HCT116 (cell line): Measurements from ENCODE around the gene CD7. TPM values are rescaled to one million over a fixed set of nuclear protein-coding genes. Genes with fewer than 3 reads are reported as not detected.
A peak's percentile ranks its signal among the peaks of the same experiment; 100 is the strongest.

Experiments used
- ATAC-seq: fragments of 200-7000 bp; cut with Tn5 transposase; 2 replicates; pipeline ENCODE4 v1.9.1; 2020; ENCODE audit warnings: mild to moderate bottlenecking, moderate library complexity
- BruUV-seq: library from RNA; stranded (reverse); fragments of 400-500 nt; replicated peaks from 2 replicates; lab custom pipeline; 2021; lab: Mats Ljungman, UMichigan
- CTCF ChIA-PET: fragments of 300-600 bp; sonication (Branson Sonifier 250); formaldehyde crosslinking; loops from one replicate; lab custom pipeline; 2021; ENCODE audit warnings: antibody characterized with exemption; lab: Charles Lee
- POLR2A ChIA-PET: fragments of 300-600, 350-600 bp; sonication (Branson Sonifier 250); formaldehyde crosslinking; loops from one replicate; lab custom pipeline; 2021; ENCODE audit warnings: antibody characterized with exemption; lab: Charles Lee
- RAD21 ChIA-PET, 2 experiments: fragments of 300-600 bp; sonication (Branson Sonifier 250); formaldehyde crosslinking; loops; one replicate each; lab custom pipeline; 2023; ENCODE audit warnings: low total read pairs in 2 of 2; ENCODE audit not compliant: uncharacterized antibody in 2 of 2, unreplicated experiment in 2 of 2, low non-redundant PET in 1 of 2; lab: Charles Lee
- DNase-seq: peaks from one replicate; pipeline ENCODE4 v3.0.0-alpha.2; 2010; ENCODE audit warnings: low read depth, low spot score
- H2AFZ ChIP-seq: fragments of 200-600 bp; shearing (Covaris generic), sonication (generic); 2 replicates; pipeline ENCODE4 v1.6.1; 2017; ENCODE audit warnings: low read depth, mixed run types, mixed read lengths, antibody characterized with exemption, low read length; ENCODE audit not compliant: poor library complexity, severe bottlenecking
- H3K27ac ChIP-seq: 2 replicates; pipeline ENCODE4 v1.5.1; 2012; ENCODE audit warnings: low read depth, low read length
- H3K27me3 ChIP-seq: fragments of 200-600 bp; sonication (generic); 2 replicates; pipeline ENCODE4 v1.6.1; 2016; ENCODE audit warnings: mixed run types, low read length, mixed read lengths; ENCODE audit not compliant: insufficient read depth
- H3K36me3 ChIP-seq, 2 experiments: fragments of 200-500 bp in 1 of 2; fragments of 200-600 bp in 1 of 2; sonication (Bioruptor generic) in 1 of 2; sonication (generic) in 1 of 2; 2 replicates each; pipeline versions ENCODE4 v1.5.1 to v1.6.1; 2014 to 2016; ENCODE audit warnings: low read length in 2 of 2, inconsistent platforms in 1 of 2, mixed read lengths in 1 of 2, mixed run types in 1 of 2; ENCODE audit not compliant: insufficient read depth in 2 of 2, control insufficient read depth in 1 of 2
- H3K4me1 ChIP-seq, 2 experiments: fragments of 200-600 bp in 1 of 2; sonication (generic) in 1 of 2; 2 replicates each; pipeline versions ENCODE4 v1.5.1 to v1.6.1; 2012 to 2017; ENCODE audit warnings: low read length in 2 of 2, inconsistent platforms in 1 of 2, mild to moderate bottlenecking in 1 of 2, mixed read lengths in 1 of 2, mixed run types in 1 of 2, moderate library complexity in 1 of 2; ENCODE audit not compliant: insufficient read depth in 2 of 2, control insufficient read depth in 1 of 2
- H3K4me2 ChIP-seq: fragments of 200-600 bp; sonication (generic); 2 replicates; pipeline ENCODE4 v1.6.1; 2017; ENCODE audit warnings: mixed run types, low read length, mixed read lengths
- H3K4me3 ChIP-seq, 2 experiments: fragments of 200-600 bp in 1 of 2; sonication (generic) in 1 of 2; replicated peaks in 1 of 2; 2 replicates each; pipeline ENCODE4 v1.5.1; 2011 to 2016; ENCODE audit warnings: low read length in 2 of 2, control low read depth in 1 of 2, low read depth in 1 of 2, mild to moderate bottlenecking in 1 of 2, mixed read lengths in 1 of 2, mixed run types in 1 of 2
- H3K79me2 ChIP-seq: fragments of 200-600 bp; sonication (generic); 2 replicates; pipeline ENCODE4 v1.6.1; 2017; ENCODE audit warnings: mild to moderate bottlenecking, mixed run types, low read length, moderate library complexity, mixed read lengths; ENCODE audit not compliant: insufficient read depth
- H3K9ac ChIP-seq: fragments of 200-600 bp; sonication (generic); 2 replicates; pipeline ENCODE4 v1.6.1; 2016; ENCODE audit warnings: low read length, mixed read lengths
- H3K9me2 ChIP-seq: fragments of 200-600 bp; sonication (generic), shearing (Covaris generic); 2 replicates; pipeline ENCODE4 v1.6.1; 2017; ENCODE audit warnings: mixed run types, mild to moderate bottlenecking, moderate library complexity; ENCODE audit not compliant: insufficient read depth
- H3K9me3 ChIP-seq, 2 experiments: fragments of 200-500 bp in 1 of 2; fragments of 200-600 bp in 1 of 2; sonication (Bioruptor generic) in 1 of 2; sonication (generic) in 1 of 2; 2 replicates each; pipeline ENCODE4 v1.6.1; 2014 to 2017; ENCODE audit warnings: low read length in 2 of 2, mixed read lengths in 2 of 2, inconsistent platforms in 1 of 2, low read depth in 1 of 2, mild to moderate bottlenecking in 1 of 2, mixed run types in 1 of 2, moderate library complexity in 1 of 2; ENCODE audit not compliant: control insufficient read depth in 1 of 2, insufficient read depth in 1 of 2
- H4K20me1 ChIP-seq: fragments of 200-600 bp; sonication (generic), shearing (Covaris generic); 2 replicates; pipeline ENCODE4 v1.6.1; 2017; ENCODE audit warnings: mixed run types, mild to moderate bottlenecking, moderate library complexity; ENCODE audit not compliant: insufficient read depth
- ATF3 ChIP-seq: IDR thresholded peaks from 2 replicates; pipeline ENCODE4 v1.6.1; 2012
- CBX3 ChIP-seq: IDR thresholded peaks from 2 replicates; pipeline ENCODE4 v1.6.1; 2012; ENCODE audit warnings: low read depth
- CEBPB ChIP-seq: IDR thresholded peaks from 2 replicates; pipeline ENCODE4 v1.6.1; 2012; ENCODE audit warnings: low read depth
- EGR1 ChIP-seq: IDR thresholded peaks from 2 replicates; pipeline ENCODE4 v1.6.1; 2012; ENCODE audit warnings: low read depth
- ELF1 ChIP-seq: IDR thresholded peaks from 2 replicates; pipeline ENCODE4 v1.6.1; 2012; ENCODE audit warnings: low read depth, borderline replicate concordance
- EZH2 ChIP-seq: fragments of 200-600 bp; sonication (generic); IDR thresholded peaks from 2 replicates; pipeline ENCODE4 v1.6.1; 2017; ENCODE audit warnings: antibody characterized with exemption, mixed run types
- EZH2phosphoT487 ChIP-seq: fragments of 200-600 bp; IDR thresholded peaks from 2 replicates; pipeline ENCODE4 v1.6.1; 2018; ENCODE audit warnings: antibody characterized with exemption, borderline replicate concordance
- JUND ChIP-seq: IDR thresholded peaks from 2 replicates; pipeline ENCODE4 v1.6.1; 2012
- POLR2A ChIP-seq: IDR thresholded peaks from 2 replicates; pipeline ENCODE4 v1.7.0; 2011; ENCODE audit warnings: borderline replicate concordance; ENCODE audit not compliant: insufficient read depth, insufficient read length; ENCODE audit errors: extremely low read depth
- POLR2AphosphoS5 ChIP-seq: IDR thresholded peaks from 2 replicates; pipeline ENCODE4 v1.6.1; 2011; ENCODE audit warnings: mild to moderate bottlenecking, low read depth, low read length, moderate library complexity
- RAD21 ChIP-seq: IDR thresholded peaks from 2 replicates; pipeline ENCODE4 v1.6.1; 2012; ENCODE audit warnings: low read depth, mild to moderate bottlenecking
- SIN3A ChIP-seq: IDR thresholded peaks from 2 replicates; pipeline ENCODE4 v1.6.1; 2012; ENCODE audit warnings: low read depth
- SP1 ChIP-seq: IDR thresholded peaks from 2 replicates; pipeline ENCODE4 v1.6.1; 2012; ENCODE audit warnings: low read depth
- TCF7L2 ChIP-seq: IDR thresholded peaks from 2 replicates; pipeline ENCODE4 v1.7.0; 2011; ENCODE audit warnings: borderline replicate concordance, inconsistent platforms; ENCODE audit not compliant: insufficient read depth, insufficient read length; ENCODE audit errors: extremely low read depth
- YY1 ChIP-seq: IDR thresholded peaks from 2 replicates; pipeline ENCODE4 v1.6.1; 2011; ENCODE audit warnings: low read length, low read depth, moderate library complexity, mild to moderate bottlenecking; ENCODE audit not compliant: insufficient replicate concordance; ENCODE audit errors: extremely low read depth
- ZFX ChIP-seq: fragments of 450-650 bp; IDR thresholded peaks from 2 replicates; pipeline ENCODE4 v1.6.1; 2017
- ZNF274 ChIP-seq: fragments of 200-500 bp; sonication (Bioruptor generic); IDR thresholded peaks from 2 replicates; pipeline ENCODE4 v1.6.1; 2014; ENCODE audit warnings: mild to moderate bottlenecking, low read depth, low read length, inconsistent platforms
- intact Hi-C: fragments of 100-400 bp; cut with micrococcal nuclease; formaldehyde crosslinking; loops from 2 replicates; pipeline ENCODE4 v1.10.0; 2022
- total RNA-seq: library from RNA; stranded (reverse); gene quantifications from one replicate; pipeline ENCODE4 v1.2.1, GENCODE V29; 2021; ENCODE audit not compliant: unreplicated experiment
- TF ChIP-seq, protein P1 (sequence below): IDR thresholded peaks from 2 replicates; pipeline ENCODE4 v1.6.1; 2012

Gene CD7
- total RNA-seq, 1 experiment from 2014 or later = 0.61 TPM

DNA sequence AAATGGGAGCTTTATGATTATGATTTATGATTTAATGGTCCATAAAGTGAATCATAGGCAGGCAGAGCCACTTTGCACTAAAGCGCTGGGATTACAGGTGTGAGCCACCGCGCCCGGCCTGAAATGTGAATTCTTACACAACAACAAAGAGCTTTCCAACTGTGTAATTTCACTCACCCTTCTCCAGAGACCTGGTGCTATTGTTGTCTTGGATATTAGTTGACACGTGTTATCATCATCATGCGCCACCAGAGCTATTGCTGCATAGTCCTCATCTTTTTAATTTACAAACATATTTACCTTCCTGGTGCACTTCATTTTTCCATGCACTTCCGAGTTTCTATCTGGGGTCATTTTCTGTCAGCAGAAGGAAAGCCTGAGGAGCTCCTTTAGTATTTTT lies 49.3 kb upstream of the CD7 start:
- Histone ChIP-seq H3K27ac (peak overlapping the region; percentile 65; the same call in 1 of the 2 replicates), H4K20me1 (no peaks in the 10 kb centered on the region), H3K4me1 (peaks cover 15 to 19% of the 10 kb centered on the region in 2 experiments), H3K9ac (no peak overlapping the region), H3K9me2 (no peaks in the 10 kb centered on the region), H3K4me2 (peak overlapping the region; percentile 66; the same call in 1 of the 2 replicates), H3K27me3 (no peaks in the 10 kb centered on the region), H3K36me3 (no peaks in the 10 kb centered on the region)
- ChIA-PET CTCF (no interaction called here), RAD21 (no interaction called here), POLR2A (interaction anchor here (1.7 kb wide), 1 partner anchor 29 kb away, joined by 5 read pairs; no protein-coding TSS in a partner anchor)
- DNase-seq = no peak
- ATAC-seq = no peak
- no TSS peak for BruUV-seq
- TF ChIP-seq JUND = no peak
- TF ChIP-seq, all 23 proteins: peak for 0
- Histone ChIP-seq H2AFZ (no peak overlapping the region), H3K4me3 (no peak overlapping the region; a peak in 1 of 4 replicates), H3K79me2 (no peaks in the 10 kb centered on the region), H3K9me3 (no peaks in the 10 kb centered on the region)
- intact Hi-C loops = no loop called here

DNA sequence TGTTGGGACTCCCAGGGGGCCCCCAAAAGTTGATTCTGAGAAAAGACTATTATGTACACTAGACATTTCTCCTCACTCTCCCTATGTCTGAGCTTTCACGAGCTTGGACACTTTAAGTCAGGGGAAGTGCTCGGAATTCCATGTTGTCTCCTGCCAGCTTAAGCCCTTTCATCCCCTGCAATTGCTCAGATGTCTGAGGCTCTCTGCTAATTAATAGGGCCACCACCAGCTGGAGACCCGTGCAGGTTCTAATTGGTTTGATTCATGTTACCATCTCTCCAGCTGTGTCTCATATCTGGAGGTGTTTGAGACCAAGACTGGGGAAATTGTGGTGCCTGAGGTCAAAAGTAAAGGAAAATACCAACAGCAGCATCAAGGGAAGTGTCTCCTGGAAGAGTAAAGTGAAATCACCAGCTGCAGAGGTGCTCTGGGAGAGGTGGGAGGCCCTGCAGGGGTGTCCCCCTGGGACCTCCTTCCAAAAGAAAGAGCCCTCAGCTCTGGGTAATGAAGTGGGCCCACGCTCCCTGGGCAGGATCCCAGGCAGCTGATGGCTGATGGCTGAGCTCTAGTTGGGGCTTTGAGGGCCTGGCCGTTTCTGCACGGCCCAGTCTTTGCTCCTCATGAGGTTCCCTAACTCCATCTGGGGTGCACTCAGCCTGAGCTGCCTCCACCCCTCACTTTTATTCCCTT lies 48.3 kb upstream of the CD7 start:
- Histone ChIP-seq H3K27me3 (no peaks in the 10 kb centered on the region), H3K27ac (no peak overlapping the region), H3K79me2 (no peaks in the 10 kb centered on the region), H3K36me3 (no peaks in the 10 kb centered on the region), H4K20me1 (no peaks in the 10 kb centered on the region), H2AFZ (no peak overlapping the region), H3K4me3 (no peak overlapping the region), H3K9me3 (no peaks in the 10 kb centered on the region), H3K4me1 (peaks cover 15 to 19% of the 10 kb centered on the region in 2 experiments), H3K4me2 (no peak overlapping the region), H3K9me2 (no peaks in the 10 kb centered on the region), H3K9ac (no peak overlapping the region)
- ATAC-seq (no peak), DNase-seq (no peak)
- no peak for TF ChIP-seq POLR2AphosphoS5
- no peak for TF ChIP-seq SP1
- TF ChIP-seq POLR2A = no peak
- TF ChIP-seq EGR1 = no peak
- no peak for TF ChIP-seq ELF1
- no peak for TF ChIP-seq SIN3A
- no peak for TF ChIP-seq ATF3
- TF ChIP-seq EZH2 = no peak
- no peak for TF ChIP-seq CBX3
- no peak for TF ChIP-seq TCF7L2
- TF ChIP-seq YY1 = no peak
- TF ChIP-seq ZFX = no peak
- TF ChIP-seq EZH2phosphoT487 = no peak
- no peak for TF ChIP-seq CEBPB
- TF ChIP-seq, protein P1, sequence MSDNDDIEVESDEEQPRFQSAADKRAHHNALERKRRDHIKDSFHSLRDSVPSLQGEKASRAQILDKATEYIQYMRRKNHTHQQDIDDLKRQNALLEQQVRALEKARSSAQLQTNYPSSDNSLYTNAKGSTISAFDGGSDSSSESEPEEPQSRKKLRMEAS = no peak
- no peak for TF ChIP-seq RAD21
- TF ChIP-seq JUND = no peak
- TF ChIP-seq ZNF274 = no peak
- RAD21 ChIA-PET = interaction anchor here in 1 of 2 experiments (1.0 kb wide), 1 partner anchor 28 kb away, joined by 3 read pairs; no protein-coding TSS in a partner anchor
- POLR2A ChIA-PET = interaction anchor here (1.7 kb wide), 1 partner anchor 28 kb away, joined by 5 read pairs; no protein-coding TSS in a partner anchor
- no TSS peak for BruUV-seq
- intact Hi-C loops = no loop called here
- CTCF ChIA-PET = no interaction called here
